HG02852 (cell line): ENCODE data around the gene SOX8.
"Not testable (repeated sequence)": the region's sequence is repeated elsewhere in the genome, so short reads cannot be mapped to it uniquely, and the experiment has no call there.

Source experiments
- ATAC-seq: cut with Tn5 transposase; IDR thresholded peaks from one replicate; pipeline ENCODE4 v1.9.1; 2021; ENCODE audit warnings: mild to moderate bottlenecking, moderate library complexity; ENCODE audit not compliant: unreplicated experiment

SOX8 gene

DNA sequence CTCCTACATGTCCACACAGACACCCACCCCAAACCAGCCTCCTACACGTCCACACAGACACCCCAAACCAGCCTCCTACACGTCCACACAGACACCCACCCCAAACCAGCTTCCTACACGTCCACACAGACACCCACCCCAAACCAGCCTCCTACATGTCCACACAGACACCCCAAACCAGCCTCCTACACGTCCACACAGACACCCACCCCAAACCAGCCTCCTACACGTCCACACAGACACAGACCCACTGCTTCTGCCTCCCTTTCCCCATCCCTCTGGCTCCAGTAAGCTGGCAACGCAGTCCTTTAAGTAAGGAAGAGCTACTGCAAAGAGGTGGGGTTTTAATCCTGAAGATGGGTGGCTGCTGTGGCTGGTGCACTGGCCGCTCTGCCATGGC lies 27.8 kb upstream of the SOX8 start:
- not testable (repeated sequence) for ATAC-seq

DNA sequence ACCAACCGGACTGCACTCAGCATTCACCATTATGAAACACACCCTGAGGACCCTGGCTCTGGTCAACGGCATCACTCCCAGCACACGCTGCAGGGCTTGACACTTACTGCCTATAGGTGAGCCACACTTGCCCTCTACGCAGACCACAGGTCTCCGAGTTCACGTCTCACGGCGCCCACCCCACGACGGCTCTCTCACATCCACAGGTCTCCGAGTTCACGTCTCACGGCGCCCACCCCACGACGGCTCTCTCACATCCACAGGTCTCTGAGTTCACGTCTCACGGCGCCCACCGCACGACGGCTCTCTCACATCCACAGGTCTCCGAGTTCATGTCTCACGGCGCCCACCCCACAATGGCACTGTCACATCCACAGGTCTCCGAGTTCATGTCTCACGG lies 25.8 kb upstream of the SOX8 start:
- not testable (repeated sequence) for ATAC-seq

DNA sequence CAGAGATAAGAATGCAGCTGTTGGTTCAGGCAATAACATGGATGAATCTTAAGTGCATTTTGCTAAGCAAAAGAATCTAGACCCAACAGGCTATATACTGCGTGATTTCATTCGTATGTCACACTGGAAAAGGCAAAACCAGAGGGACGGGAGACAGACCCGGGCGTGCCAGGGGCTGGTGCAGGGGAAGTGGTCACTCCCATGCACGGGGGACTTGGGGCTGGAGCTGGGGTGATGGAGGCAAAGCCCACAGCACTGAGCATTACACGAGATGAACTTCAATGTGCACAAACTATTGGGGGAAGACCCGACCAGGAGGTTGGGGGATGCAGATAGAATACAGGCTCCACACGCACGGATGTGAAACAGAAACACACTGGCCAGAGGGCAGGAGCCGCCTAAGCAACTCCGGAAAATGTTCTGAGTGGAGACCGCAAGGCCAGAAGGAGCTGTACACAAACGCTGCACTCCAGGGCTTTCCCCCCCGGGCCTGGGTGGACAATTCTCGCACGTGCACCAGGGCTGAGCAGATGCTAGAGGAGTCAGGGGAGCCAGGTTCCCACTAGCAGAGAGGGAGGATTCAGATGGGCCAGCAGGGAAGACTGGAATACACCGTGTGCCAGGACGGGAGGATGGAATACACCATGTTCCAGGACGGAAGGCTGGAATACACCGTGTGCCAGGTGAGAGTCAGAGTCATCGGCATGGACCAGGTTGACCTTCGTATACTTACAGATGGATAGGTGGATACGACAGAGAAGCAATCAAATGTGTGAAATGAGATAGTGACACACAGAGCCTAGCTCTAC lies 22.1 kb upstream of the SOX8 start:
- no peak for ATAC-seq

DNA sequence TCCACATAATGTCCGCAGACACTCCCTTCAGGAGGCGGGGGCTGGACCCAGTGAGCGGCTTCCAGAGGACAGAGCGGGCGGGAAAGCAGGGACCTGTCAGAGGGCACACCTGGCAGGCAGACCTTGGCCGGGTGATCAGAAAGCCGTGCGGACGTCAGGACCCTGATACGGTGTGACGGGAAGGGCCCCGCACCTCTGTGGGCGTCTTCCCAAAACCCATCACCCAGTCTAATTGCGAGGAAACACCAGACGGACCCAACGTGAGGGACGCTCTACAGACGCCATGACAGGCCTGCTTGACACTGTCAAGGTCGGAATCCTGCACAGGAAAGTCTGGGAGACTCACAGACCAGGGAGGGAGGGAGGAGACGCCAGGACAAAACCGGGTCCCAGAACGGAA lies 19.2 kb upstream of the SOX8 start:
- ATAC-seq: no peak

DNA sequence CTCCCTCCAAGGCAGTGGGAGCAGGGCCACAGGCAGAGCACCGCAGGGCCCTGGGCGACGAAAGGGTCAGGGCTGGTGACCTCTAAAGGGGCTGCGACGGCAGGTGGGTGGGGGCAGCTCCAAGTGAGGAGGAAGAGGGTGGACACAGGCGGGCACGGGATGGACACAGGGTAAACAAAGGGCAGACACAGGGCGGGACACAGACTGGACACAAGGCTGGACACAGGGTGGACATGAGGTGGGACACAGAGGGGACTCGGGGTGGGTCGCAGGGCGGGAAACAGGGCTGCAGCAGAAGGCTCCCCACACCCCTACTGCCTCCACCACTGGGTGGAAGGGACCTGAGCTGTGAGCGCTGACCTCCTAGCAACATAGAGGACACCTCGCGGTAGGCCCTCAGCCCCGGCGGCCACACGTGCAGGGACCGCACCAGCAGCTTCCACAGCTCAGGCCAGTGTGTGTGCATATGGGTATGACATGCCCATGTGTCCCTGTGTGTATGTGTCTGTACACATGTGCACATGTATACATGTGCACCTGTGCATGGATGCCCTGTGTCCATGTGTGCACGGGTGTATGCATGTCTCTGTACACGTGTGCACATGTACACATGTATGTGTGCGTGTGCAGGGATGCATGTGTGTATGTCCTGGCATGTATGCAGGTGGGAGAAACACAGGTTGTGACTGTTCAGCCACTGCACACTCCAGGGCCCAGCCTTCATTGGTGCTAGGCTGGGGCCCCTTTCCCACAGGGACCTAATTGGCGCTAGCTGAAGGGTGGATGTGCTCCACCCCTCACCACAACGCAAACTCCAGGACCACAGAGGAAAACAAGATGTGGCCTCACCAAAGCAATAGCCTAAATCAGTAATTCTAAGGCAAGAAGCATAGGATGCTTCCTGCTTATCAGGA lies 18.4 kb upstream of the SOX8 start:
- no peak for ATAC-seq

DNA sequence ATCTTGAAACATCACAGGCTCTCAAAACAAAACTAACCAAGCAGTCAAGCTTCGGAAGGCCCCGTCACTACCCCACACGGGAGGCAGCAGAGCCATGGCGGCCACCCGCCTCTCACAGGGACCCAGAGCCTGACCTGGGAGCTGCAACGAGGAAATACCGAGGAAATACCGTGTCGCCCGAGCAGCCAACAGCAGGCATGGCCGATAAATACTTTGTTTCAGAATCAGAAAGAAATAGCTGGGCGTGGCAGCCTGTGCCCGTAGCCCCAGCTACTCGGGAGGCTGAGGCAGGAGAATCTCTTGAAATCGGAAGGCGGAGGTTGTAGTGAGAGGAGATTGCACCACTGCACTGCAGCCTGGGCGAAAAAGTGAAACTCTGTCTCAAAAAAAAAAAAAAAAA lies 17.7 kb upstream of the SOX8 start:
- ATAC-seq: no peak

DNA sequence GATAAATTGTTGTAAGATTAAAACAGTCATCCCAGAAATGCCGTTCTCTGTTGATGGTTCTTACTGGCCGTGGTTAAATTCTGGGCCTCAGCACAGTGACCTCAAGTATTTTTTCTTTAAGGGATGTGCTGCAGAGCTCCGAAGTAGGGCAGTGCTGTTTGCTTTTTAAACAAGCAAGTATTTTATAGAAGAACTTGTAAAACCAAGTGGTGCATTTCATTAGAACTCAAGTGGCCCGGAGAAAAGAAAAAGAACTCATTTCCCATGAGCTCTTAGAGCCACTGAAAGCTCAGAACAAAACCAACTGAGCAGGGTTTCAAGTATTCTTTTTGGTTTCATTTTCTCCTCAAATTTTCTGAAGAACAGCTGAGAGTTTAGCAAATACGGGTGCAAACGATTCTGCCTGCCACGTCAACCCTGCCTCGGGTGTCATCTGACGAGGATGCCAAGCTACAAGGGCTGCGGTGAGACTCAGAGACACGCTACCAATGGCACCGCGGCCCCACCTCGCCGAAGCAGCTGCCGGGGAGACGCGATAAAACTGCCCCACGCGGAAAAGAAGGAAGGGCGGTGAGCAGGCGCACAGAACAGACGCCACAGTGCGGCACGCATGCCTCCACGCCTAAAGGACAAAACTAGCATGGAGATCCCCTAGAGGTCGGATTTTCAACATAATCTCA lies 17.1 kb upstream of the SOX8 start:
- ATAC-seq: no peak

DNA sequence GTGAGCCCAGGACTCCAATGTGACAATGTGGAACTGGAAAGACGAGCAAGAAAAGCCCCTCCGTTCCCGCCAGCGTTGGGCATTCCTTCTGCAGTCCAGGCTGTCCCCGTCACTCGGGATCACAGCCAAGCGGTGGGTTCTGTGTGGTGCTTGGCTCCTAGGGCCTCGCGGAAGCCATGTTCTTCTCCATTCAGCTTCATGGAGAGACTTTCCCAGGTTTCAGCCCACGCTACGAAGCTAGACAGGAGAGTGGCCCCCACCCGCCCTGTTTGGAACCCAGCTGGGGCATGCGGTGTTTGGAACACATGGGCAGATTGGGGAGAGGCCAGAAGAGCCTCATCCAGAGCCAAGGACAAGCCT lies 16.6 kb upstream of the SOX8 start:
- no peak for ATAC-seq

DNA sequence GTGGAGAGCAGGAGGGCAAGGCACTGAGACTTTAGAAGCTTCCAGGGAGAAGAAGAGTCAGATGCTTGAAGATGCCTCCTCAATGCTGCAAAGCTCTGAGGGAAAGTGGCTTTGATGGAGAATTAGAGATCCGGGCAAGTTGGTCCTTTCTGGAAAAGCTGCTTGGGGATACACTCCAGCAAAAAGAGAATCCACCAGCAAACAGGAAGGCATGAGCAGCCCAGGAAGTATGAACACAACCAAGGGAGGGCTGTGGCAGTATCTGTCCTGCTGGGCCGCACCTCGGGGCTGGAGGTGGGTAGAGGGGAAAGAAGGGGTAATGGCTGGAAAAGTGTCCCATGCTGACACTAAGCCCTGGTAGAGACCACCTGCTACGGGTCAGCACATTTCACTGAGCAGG lies 16.1 kb upstream of the SOX8 start:
- ATAC-seq: no peak

DNA sequence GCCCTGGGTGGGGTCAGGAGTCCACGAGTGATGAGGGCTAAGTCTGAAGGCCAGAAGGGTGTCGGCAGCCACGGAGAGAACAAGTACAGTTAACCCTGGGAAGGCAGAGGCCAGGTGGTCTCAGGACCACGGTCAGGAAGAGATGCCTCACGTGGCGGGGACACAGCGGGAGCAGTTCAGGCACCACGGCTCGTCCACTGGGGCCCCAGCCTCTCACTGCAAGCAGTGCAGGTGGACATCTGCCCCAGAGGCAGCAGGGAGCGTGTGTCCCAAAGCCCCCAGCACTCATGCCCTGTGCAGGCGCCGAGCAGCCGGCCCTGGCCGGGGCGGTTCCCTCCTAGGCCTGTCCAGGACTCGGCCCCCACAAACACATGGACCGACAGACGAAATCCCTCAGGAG lies 15.5 kb upstream of the SOX8 start:
- ATAC-seq: no peak

DNA sequence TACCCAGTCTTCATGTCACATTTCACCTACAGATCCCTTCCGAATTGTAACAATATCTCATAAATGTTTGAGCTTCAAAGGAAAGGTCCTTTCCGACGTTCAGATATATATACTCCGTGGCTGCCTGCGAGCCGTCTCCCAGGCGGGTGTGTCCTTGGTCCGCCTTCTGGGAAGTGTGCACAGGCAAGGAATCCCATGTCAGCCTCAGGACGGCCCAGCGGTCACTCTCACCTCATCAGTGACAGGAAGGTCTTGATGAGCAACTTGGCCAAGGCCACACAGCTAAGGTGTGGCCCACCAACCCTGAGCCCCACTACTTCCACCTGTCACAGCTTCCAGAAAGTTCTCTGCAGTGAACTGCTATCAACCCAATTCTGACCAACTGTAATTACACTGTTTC lies 15.1 kb upstream of the SOX8 start:
- no peak for ATAC-seq

DNA sequence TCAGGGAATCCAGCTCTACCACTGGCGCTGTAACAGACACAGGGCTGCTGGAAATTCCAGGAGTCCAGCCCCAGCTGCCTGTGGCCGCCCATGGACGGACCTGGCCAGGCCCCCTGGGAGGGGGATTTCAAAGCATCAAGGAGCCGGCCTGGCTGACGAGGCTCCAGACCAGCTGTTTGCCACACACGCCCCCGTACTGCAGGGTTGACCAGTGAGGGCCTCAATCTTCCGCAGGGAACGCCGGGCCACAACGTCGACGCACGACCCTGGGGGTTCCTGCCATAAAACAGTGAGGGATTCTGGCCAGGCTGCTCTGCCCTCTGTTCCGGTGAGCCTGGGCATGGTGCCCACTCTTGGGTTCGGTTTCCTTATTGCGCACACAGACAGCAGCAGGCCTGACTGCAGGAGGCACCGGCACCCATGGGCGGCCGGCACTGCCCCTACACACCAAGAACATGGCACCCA lies 14.5 kb upstream of the SOX8 start:
- ATAC-seq: no peak

DNA sequence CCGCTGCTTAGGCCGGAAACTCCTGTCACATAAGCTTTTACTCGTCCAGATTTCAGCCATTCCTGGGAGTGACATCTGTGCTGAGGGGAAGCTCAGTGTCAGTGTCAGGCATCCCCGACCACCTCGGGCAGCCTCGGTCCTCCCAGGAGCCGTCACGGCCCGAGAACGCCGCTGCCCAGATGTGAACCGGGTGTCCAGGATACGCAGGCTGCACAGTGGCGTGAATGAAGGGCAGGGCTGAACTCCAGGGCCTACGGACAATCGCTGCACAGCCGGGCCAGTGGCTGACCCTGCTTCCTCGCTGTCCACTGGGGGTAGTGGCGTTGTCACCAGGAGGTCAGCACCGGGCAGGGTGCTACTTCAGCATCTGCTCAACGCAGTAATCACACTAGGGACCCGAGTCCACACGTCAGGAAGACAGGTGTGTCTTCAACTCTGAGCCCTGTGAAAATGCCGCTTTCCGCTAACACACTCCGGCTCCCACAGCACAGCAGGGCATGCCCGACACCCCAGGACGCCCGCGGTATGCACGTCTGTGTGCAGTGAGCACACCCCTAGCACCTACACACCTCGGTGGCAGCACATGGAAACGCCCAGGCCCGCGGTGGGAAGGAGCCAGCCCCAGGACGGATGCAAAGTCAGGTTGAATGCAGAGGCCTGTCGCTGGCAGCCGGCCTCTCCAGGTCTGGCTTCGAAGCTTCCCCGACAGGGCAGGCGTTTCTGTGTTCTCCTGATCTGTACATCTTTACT lies 13.8 kb upstream of the SOX8 start:
- no peak for ATAC-seq

DNA sequence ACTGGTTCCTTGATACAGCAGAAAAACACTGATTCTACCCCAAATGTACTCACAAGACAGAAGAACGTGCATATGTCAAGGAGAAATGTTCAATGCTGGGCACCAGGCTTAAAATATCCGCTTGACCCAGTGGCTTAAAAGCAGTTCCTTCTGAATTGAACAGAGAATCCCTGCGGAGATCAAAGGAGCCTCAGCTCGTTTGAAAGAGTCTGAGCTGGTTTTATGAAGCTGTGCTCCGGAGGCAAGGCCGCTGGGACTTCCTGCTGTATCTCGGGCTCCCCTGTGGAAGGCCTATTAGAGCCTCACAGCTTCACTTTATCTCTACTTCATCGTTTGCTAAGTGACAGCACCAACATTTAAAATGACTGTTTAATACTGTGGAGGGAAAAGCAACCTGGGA lies 12.9 kb upstream of the SOX8 start:
- no peak for ATAC-seq

DNA sequence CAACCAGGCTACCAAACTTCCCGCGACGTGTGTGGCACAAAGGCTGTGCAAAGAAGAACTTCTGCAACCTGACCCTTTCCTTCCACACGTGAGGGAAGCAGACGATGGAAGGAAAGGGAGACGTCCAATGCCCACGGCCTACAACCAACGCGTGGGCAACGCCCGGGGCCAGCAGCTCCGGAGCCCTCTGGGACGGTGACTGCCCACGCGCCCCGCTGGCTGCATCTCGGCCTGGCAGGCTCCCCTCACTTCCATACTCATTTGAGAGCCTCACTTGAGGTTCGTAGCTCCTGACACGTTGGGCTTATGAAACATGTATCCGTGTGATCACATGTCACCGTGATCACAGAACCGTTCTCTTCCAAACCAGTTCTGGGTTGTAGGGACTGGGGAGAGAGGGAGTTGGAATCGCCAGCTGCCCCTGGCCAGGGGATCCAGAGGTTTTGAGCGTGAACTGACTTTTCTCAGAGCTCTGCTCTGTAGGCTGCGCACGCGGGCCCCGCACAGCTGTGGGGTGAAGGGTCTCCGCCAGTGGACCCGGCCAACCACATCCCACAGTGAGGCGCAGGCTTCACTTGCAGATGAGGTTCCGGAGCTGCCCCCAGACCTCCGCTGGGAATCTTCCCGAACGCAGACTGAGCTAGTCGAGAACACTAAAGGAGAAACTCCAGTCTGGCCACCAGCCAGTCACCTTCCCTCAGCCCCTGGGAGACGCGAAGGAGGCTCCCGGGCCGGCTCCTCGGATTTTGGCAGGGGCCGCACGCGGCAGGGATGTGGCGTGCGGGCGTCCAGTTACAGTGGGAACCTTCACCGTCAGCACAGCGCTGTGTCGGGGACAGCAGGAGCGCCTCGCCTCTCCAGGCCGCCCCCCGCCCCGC lies 11.8 kb upstream of the SOX8 start:
- ATAC-seq: peak; percentile 13

DNA sequence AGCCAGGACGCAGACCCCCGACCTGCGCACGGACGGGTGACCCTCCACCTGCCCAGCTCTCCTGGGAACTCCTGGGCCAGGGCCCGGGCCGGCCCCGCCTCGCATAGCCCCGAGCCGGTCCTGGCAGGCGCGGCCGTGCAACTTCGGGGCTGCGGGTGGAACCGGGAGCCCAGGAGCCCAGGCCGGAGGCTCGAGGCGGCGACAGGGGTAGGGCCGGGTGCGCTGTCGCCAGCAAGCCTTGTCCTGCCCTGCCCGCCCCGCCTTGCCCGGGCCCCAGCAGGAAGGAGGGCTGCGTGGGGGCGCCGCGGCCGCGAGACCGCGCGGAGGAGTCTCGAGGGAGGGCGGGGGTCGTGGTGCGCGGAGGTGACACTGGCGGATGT lies 11.2 kb upstream of the SOX8 start:
- ATAC-seq: peak; percentile 26

DNA sequence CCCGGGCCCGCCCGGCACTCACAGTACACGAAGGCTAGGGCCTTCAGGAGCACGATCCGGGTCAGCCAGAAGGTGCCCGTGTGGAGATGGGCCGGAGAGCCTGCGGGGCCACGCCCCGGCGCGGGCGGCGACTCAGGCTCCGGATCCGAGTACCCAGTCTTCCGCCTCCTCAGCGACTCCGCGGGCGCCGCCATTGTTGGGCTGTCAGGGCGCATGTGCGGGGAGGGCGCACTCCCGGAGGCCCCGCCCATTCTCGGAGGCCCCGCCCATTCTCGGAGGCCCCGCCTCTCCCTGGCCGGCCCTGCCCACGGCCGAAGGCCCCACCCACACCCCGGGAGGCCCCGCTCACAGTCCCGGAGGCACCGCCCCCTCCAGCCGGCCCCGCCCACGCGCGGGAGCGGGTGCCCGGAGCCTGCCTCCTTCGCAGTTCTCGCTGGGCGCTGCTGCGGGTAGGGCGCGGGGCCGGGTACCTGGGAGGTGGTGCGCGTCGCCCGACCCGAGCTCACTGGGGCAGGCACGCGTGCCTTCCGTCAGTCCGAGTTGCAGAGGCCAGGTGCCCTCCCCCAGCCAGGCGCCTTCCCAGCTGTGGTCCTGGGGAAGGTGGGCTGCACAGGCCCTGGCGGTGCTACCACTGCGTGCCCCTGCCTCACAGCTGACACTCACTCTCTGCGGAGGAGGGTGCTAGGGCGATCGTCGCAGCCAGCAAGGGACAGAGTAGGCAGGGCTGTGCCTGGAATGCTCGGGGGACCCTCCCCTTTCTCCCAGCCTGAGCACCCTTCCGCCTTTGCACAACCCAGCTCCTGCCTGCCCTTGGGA lies 10.6 kb upstream of the SOX8 start, which contains the start of gene LMF1:
LMF1 (minus strand) TSS at position 219 of the 816 bp plus-strand sequence; CDS start at position 215, 4 bp downstream.
- ATAC-seq: peak; percentile 70

DNA sequence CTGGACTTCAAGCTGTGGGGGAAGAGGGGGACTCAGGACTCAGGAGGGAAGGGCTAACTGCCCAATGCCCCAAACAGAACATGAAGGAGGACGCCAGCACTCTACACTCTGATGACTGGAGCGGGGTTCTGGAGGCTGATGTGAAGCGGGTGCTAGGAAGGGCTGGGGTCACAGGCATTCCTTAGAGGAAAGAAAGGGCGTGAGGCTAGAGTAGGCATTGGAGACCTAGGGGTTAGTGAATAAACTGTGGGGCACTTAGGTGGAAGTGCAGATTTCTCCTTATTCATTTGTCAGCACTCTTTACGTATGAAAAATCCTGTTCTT lies 10.0 kb upstream of the SOX8 start:
- ATAC-seq: no peak

DNA sequence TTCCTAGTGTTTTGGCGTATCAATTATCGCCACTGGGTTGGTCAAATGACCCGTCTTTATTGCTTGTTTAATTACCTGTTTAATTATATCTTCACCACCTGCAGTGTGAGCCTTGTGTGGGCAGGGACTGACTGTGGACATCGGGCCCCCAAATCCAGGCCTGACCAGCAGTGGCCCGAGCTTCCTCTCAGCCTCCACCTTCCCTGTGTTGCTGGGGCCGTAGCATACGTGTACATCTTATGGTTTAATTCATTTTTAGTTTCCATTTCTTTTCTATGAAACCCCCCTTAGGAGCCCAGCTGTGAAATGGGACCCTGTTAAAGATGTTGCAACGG lies 9.6 kb upstream of the SOX8 start:
- no peak for ATAC-seq
